Forelimb muscle (tissue), 1 donor: ENCODE data around the gene EFEMP2. TPM values are rescaled to one million over a fixed set of nuclear protein-coding genes. Genes with fewer than 3 reads are reported as not detected.
A peak's percentile ranks its signal among the peaks of the same experiment; 100 is the strongest.
"Not testable (repeated sequence)": the region's sequence is repeated elsewhere in the genome, so short reads cannot be mapped to it uniquely, and the experiment has no call there.

Experiments
- DNase-seq: peaks from one replicate; pipeline ENCODE4 v3.0.0-alpha.2; 2013; ENCODE audit warnings: low read depth
- polyA plus RNA-seq: library from polyadenylated mRNA; unstranded; fragments of 120-200 nt; gene quantifications from one replicate; pipeline ENCODE4 v1.2.1, GENCODE V29; 2013; ENCODE audit not compliant: insufficient read length

EFEMP2 gene
- polyA plus RNA-seq, 1 donor: 82.6 TPM

GRCh38 chr11:65900125-65900898 lies 27.7 kb upstream of the EFEMP2 start, which contains the start of gene FOSL1:
Gene FOSL1 (minus strand): TSS chr11:65900388. CDS start chr11:65900339, 49 bp downstream.
- DNase-seq: no peak

- no peak for DNase-seq
These were observed 26.9 kb upstream of the EFEMP2 start for GRCh38 chr11:65899356-65900124.

- no peak for DNase-seq
These were observed 26.2 kb upstream of the EFEMP2 start for GRCh38 chr11:65898656-65899355.

GRCh38 chr11:65897020-65897471 lies 24.4 kb upstream of the EFEMP2 start:
- no peak for DNase-seq

GRCh38 chr11:65896034-65896999 lies 23.7 kb upstream of the EFEMP2 start:
- DNase-seq: no peak

- no peak for DNase-seq
These were observed 22.9 kb upstream of the EFEMP2 start for GRCh38 chr11:65895482-65895981.

- DNase-seq: no peak
These were observed 21.5 kb upstream of the EFEMP2 start for GRCh38 chr11:65894034-65894591.

GRCh38 chr11:65892661-65893317 lies 20.2 kb upstream of the EFEMP2 start:
- no peak for DNase-seq

- not testable (repeated sequence) for DNase-seq
These were observed 19.5 kb upstream of the EFEMP2 start for GRCh38 chr11:65892137-65892540.

- no peak for DNase-seq
These were observed 18.9 kb upstream of the EFEMP2 start for GRCh38 chr11:65891219-65892136.

GRCh38 chr11:65890324-65891218 lies 18.0 kb upstream of the EFEMP2 start, which contains the start of gene CCDC85B:
Gene CCDC85B (plus strand): TSS chr11:65890673. CDS start chr11:65890784, 111 bp downstream.
- DNase-seq: peak; percentile 91

- peak; percentile 86 for DNase-seq
These were observed 15.7 kb upstream of the EFEMP2 start, which contains the start of gene FIBP for GRCh38 chr11:65888163-65888814. Gene FIBP (minus strand): TSS chr11:65888471. CDS start chr11:65888418, 53 bp downstream.

- no peak for DNase-seq
These were observed 15.1 kb upstream of the EFEMP2 start for GRCh38 chr11:65887723-65888162.

- no peak for DNase-seq
These were observed 14.5 kb upstream of the EFEMP2 start for GRCh38 chr11:65886826-65887722.

GRCh38 chr11:65885808-65886536 lies 13.4 kb upstream of the EFEMP2 start:
- DNase-seq: no peak
